Left forelimb (tissue), 1 donor: ENCODE results near the gene ARPC5.

ENCODE experiments used
- DNase-seq: peaks from one replicate; pipeline ENCODE4 v3.0.0-alpha.2; 2018; ENCODE audit warnings: low spot score

Gene ARPC5

DNA sequence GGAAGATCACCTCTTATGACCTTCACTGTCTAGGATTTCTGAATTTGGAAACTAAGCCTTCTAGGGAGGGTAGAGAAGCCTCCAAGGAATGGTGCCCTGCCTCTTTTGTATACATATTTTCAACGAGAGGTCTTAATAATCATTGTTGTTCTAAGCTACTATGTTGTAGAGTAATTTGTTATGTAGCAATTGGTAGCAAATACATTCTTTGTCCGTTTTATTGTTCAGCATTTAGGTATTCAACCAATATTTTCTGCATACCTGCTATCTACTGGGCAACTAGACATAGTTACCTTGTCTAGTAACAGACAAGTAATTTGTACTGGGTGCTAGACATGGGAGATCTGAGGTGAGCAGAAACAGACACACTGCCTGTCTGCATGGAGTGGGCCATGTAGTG lies 24.6 kb downstream of the ARPC5 start:
- DNase-seq: no peak

DNA sequence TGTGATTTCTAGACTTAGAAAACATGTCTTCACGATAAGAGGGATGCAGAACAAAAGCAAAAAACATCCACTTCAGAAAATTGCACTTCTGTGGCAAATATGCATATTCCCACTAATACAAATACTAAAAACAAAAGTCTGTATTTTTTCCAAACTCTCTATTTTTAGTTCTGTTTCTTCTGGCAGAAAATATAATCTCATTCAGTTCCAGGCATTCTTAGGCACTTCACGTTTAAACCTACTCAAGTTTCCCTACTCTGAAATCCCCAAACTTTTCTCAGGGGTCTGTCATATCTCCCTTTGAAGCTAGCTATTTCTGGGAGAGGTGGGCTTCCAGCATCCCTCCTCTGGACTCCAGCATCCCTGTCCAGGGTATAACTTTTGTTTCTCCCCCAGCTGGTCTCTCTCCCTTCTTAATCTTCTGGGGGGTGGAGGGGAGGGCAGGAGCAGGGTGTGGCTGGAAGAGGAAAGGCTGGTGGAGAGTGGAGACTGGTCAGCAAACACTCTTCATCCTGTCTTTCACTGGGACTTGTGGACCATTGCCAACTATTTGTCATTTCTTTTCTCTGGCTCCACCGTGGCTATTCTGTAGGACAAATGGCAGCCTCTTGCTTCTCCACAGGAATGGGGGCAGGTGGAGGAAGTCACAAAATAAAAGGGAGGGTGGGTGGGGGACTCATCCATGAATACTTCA lies 25.7 kb downstream of the ARPC5 start:
- no peak for DNase-seq

DNA sequence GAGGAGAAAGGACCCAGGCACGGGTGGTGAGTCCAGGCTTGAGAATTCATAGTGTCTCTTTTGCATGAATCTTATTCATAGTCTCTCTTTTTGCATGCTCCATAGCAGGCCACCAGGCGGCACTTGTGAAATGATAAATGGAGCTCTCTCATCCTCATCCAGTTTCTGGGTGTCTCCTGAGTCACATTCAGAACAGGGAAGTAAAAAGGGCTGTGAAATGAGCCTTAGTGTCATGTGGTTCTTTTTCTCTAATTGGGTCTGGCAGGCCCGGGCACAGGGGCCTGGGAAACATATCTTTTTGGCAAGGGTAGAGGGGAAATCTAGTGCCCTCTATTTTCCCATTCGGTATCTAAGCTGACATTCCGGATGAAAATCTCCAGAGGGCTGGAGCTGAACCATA lies 26.3 kb downstream of the ARPC5 start:
- no peak for DNase-seq

DNA sequence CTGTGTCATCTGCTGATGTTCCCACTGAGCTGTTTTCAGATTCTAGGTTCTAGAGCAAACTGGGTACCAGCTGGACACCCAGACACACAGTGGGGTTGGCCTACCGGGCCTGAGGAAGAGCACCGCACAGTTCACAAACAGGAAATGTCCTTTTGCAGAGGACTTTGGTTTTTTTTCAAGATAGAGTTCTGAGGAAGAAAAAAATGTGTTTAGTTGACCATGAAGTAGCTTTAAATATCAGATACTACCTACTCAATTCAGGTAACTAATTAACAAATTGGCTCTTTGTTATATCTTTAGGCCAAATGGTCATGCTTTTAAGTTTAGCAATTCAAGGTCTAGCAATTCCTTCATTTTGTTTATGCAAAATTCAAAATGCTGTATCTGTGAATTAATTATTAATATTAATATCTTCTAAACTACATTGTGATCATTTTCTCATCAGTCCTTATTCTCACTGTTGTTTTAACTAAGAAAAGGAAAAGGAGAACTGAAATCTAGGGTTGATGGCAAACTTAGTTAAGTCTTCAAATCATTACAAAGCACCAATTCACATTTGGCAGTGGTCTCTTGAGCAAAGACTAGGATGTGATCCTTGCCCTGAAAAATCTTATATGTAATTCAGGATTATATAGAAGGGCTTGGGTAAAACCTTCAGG lies 28.1 kb downstream of the ARPC5 start:
- DNase-seq: no peak

DNA sequence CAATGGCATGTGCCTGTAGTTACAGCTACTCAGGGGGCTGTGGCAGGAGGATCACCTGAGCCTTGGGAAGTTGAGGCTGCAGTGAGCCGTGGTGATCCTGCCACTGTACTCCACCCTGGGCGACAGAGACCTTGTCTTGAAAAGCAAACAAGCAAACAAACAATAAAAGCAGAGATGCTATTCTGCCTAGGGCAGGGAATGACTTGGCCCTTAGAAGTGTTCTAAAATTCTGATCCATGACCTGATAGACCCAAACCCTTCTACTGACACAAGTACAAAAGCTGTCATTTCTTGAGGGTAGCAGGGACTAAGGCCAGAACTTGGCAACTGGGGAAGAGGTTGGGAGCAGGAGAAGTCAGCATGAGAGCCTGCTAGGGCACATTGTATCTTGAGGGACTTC lies 29.7 kb downstream of the ARPC5 start:
- DNase-seq: no peak

DNA sequence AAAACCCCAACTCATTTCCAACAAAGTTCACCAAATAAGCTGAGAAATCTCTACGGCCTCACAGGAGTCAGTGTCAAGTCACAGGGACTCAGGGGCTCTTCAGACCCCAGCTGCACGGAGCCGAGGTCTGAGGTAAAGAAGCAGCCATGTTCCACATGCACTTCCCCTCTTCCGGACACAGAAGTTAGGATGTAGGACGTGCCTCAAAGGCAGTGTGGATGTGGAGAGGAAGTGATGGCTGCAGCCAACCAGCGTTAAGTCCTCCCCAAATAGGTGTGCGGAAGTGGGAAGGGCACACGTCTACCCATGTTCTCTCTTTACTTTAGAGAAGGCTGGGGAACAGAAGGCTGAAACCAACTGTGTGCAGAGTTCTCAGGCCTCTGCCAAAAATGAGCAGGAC lies 30.8 kb downstream of the ARPC5 start:
- DNase-seq: no peak

DNA sequence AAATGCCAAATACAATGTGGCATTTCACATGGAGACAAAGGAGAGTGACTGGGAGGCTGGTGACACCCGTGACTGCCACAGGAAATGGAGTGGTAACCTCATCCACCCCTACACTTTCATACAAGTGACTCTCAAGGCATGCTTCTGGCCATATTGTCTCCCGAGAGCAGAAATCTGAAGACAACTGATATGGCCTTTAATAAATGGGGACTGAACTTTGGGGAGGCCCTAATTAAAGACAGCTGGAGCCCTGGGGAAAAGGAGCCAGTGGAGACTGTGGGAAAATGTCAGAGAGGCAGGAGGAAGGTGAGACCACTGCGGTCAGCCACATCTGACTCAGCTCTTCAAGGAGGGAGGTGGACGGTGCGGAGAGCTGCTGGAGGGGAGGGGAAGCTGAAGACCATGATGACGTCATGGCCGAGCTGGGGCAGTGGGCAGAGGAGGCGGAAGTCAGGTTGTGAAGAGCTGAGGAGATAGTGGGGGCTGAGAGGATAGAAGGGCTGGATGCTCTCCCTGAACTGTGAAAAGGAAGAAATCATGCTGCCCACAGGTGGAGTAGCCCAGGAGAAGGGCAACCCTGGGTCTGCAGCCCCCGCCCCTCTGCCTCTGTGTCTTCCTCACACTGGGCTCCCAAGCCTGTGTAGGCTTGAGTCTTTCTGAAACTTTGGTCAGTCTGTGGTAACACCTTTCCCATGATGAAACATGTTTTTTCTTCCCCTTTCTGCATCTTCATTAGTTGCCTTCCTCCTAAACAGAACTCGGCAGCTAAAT lies 31.4 kb downstream of the ARPC5 start:
- DNase-seq: no peak

DNA sequence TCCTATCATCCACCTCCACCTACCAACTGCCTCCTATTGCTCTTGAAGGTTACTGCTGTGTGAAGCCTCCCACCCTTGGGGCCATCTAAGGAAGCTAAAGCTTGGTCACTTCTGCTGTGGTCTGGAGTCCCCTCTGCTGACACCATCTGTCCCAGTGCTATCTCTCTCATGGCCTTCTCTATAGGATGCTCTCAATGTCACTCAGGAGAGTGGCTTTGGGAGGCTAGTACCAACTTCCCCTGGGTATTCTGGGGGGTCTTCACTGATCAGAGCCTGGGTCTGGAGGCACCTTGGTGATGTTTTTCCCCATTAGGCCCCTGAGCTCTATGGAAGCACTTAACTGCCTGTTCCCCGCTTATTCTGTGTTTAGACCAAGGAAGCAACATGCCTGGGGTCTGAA lies 33.1 kb downstream of the ARPC5 start:
- DNase-seq: no peak

DNA sequence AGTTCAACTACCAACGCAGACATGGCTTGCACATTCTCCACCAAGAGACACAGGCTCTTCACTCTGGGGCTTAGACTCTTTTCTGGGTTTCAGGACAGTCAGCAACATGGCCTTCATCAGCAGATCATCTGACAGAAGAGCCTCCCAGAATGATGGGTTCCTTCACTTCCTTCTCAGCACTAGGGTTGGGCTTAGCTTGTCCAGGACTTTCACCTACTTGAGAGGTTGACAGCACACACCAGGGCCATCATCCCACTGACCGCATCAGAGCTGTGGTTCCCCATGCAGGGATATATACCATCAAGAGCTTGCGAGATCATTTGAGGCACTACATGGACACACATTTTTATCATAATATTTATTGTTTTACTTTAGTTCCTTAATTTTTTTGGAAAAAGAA lies 34.9 kb downstream of the ARPC5 start:
- no peak for DNase-seq

DNA sequence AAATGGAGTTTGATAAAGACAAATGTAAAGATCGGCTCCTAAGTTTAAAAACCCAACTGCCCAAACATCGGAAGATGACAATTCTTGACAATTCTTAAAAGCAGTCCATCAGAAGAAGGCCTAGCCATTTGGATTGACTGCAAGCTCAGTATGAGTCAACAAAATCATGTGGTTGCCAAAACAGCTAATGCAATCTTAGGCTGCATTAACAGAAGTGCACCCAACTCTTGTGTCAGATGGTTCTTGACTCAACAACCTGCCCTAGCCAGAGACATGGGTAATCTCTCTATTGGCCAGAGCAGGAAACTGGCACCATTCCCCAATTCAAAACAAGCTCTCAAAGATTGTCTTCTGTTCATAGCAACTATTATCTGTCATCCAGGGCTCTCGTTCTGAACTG lies 35.4 kb downstream of the ARPC5 start:
- DNase-seq: no peak

DNA sequence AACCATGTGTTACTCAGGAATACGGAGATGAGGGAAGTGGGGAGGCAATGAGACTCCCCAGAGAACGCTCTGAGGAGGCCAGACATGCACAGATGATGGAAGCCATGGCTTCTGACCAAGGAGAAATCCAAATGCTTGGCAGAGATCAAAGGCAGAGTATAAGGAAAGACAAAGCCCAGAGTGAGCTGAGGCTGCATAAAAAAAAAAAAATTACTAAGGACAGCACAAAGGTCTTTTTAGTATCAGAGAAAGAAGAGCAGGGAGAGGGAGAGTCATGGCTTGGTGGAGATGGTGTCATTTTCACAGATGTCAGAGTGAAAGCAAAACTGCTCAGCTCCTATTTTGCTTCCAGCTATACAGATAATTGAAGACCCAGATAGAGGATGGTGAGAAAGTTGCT lies 37.2 kb downstream of the ARPC5 start:
- DNase-seq: no peak

DNA sequence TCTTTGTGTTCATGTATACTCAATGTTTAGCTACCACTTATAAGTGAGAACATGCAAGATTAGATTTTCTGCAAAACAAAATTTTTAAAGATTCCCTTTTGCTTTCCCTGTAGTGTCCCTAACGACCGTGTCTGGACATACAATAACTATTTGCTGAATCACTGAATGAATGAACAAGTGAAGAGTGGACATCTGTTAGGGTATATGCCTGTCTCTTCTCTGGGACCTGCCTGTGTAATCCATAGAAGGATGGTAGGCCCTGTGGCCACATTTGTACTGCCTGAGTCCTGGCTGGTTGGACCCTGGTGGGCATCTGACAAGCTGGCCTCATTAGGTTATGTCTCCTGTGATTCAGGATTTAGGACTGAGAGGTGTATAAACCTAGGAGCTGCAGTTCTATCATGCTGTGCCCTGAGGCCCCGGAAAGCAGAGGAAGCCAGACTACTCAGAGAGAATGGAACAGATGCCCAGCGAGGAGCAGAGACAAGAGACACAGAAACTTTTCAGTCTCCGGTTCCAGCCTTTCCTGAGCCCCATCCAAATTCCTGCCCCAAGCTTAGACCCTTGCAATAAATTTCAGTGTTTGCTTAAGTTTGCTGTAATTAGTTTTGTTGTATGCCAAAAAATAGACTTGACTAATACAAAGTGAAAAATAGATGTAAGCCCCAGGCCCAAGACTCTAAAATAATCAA lies 37.8 kb downstream of the ARPC5 start:
- no peak for DNase-seq

DNA sequence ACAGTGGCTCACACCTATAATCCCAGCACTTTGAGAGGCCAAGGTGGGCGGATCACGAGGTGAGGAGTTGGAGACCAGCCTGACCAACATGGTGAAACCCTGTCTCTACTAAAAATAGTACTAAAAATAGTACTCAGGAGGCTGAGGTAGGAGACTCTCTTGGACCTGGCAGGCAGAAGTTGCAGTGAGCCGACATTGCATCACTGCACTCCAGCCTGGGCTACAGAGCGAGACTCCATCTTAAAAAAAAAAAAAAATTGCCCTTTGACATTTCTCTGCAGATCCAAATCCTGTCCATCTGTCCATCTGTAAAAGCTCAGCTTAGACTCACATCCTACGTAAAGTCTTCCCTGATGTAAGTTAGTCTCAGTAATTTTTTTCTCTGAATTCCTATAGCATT lies 39.1 kb downstream of the ARPC5 start:
- no peak for DNase-seq

DNA sequence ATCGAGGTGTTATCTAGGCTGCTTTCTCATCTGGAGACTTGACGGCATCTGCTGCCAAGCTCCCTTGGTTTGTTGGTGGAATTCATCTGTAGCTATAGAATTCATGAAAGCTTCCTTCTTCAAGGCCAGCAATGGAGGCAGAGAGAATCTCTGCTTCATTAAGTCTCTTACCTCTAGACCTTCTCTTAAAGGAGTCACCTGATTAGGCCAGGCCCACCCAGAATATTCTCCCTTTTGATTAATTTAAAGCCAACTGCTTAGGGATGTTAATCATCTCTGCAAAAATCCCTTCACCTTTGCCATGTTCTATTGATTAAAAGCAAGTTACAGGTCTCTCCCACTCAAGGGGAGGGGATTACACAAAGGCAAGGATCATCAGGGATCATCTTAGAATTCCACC lies 40.0 kb downstream of the ARPC5 start:
- DNase-seq: no peak

DNA sequence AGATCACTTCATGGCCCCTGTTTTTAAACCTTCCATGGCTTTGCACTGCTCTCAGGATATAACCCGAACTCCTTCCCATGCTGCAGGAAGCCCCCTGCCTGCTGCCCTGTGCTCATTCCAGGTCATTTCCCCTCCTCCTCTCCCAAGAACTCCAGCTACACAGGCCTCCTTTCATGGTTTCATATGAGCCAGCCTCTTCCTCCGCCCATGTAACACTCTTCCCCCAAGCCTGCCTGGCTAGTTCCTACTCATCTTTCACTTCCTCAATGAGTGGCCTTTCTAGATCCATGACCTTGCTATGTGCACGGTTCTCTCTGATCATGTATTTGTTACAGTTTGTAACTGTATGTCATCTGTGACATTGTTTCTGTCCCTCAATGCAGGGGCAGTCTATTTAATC lies 42.2 kb downstream of the ARPC5 start:
- DNase-seq: no peak

DNA sequence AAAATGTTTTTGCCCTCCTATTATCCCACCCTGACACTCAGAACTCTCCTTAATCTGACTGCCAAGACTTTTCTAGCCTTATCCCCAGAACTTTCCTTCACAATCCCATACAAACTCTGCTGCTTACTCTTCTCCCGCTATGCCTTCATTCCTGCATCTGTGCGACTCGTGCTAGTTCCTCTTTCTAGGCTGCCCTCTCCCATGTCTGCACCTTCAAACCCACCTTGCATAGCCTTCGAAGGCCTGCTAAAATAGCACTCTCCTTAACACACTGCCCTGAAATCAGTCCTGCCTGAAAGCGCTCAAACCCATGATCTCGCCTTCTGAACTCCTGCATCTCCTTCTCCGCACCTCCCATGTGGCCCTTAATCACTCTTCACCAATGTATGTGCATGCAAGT lies 42.9 kb downstream of the ARPC5 start:
- DNase-seq: no peak

DNA sequence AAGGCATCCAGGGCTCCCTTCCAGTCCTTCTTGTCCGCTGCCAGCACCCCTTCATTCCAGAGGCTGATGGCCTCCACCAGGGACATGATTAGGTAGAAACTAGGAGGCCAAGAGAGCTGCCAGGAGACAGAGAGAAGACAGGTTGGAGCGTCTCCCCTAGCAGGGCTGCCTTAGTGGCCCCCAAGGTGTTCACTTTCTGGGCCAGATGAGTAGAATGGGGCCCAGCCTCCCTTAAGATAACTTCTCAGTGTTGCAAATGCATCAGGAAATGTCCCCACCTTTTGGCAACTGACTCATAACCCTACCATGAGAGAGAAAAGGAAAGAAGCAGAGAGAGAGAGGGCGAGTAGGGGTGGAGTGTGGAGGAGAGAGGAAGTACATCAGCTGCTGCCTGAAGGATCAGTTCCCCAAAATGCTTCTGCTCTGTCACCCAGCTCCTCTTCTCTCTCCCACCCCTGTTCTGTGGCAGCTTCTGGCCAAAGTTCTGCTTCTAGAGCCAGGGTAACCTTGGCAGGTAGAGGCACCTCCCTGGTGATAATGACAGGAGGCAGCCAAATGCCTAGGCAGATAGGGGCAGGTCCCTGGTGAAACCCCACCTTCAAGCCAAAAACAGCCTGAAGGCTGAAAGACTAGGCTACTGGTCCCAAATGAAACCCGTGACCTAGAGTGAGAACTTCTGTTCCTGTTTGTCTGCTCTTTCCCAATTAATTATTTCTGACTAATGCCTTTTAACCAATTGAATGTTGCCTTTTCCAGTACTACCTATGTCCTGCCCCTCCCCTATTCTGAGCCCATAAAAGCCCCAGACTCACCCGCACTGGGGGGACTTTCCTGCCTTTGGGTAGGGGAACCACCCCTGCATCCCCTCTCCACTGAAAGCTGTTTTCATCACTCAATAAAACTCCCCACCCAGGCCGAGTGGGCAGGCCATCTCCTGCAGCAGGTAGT lies 45.1 kb downstream of the ARPC5 start, which contains the start of gene NCF2:
NCF2 (minus strand) TSS at position 216 of the 948 bp plus-strand sequence; CDS start at position 86, 130 bp downstream.
- DNase-seq: no peak

DNA sequence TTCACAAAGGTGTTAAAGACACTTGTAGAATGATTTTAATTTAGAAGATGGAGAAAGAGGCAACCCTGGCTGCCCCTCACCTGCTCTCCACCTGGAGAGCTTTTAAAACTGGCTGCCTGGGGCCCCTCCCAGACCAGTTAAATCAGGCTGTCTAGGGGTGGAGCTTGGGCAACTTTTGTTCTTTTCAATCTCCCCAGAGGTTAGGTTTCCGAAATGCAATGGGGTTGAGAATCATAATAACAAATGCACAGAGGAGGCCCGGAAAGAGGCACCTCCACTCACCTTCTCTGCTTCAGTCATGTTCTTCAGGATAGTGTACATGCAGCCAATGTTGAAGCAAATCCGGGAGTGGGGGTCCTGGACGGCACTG lies 45.7 kb downstream of the ARPC5 start:
- DNase-seq: no peak

DNA sequence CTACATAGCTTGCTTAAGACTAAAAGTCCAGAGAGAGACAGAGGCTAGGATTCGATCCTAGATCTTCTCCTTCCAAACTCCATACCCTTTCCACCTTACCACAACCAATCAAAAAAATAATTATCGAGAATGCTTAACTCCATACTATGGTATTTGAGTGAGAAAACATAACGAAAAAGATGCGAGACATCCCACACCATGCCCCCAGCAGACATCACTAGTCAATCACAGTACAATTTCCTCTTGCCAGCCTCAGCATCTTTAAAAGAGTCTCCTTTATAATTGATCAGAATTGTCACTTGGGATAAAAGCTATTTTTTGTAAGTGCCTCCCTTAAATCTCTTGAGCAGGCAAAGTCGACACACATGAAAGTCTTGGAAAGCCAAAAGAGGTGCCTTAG lies 46.2 kb downstream of the ARPC5 start:
- no peak for DNase-seq

DNA sequence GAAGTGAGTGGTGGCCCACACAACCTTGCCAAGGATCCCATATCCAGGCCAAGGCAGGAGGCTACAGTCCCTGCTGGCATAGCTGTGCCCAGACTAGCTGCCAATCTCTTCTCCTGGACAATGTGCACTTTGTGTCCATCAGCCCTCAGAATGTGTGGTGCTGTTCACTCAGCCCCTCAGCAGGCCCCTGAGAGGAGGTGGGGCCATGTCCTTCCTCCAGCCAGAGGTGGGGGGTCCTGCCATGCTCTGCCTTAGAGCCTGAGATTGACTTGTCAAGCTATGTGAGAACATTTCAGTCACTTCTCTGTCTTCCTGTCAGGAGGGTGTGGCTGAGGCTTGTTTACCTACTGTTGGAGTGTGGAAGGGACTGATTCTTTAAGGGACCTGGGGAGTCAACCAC lies 46.8 kb downstream of the ARPC5 start:
- DNase-seq: no peak

DNA sequence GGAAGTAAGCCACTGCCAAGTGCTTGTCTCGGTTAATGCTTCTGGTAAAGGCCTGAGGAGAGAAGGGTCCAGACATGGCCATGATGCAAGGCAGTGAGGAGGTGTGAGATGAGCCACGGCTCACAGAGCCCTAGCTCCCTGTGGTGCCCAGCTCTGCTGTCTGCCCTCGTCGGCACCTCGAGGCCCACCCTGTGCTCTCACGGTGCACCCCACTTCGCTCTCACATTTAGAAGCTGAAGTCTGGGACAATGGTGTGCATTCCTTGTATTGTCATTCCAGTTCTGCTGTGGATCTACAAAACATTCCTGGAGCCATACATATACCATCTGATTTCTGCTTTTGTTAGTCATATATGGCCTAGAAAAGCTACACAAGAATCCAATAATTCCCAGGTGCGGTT lies 48.7 kb downstream of the ARPC5 start:
- DNase-seq: no peak

DNA sequence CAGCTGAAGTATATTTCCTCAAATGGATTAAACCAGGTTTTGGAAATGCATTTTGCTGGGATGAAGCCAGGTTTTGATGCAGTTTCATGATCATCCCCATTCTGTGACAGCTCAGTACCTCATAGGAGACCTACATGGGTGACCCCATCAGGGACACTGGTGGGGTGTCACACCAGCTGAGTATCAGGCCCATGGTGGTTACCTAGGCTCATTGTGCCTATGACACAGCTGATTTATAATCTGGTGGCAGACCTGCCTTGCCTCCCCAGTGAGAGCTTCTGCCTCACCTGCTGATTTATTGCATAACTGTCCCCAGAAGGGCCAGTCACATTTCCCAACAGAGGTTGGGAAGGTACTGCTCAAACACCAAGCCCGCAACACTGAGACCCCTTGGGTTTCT lies 49.1 kb downstream of the ARPC5 start:
- no peak for DNase-seq
